MM.1S (cell line): ENCODE data around the gene UTP25.

ENCODE experiments used
- EZH2 ChIP-seq: fragments of 300-600 bp; sonication (generic); optimal IDR thresholded peaks from 2 replicates; pipeline ENCODE3; 2017; ENCODE audit warnings: low read depth, mild to moderate bottlenecking, antibody characterized with exemption, low read length, mixed read lengths
- EZH2phosphoT487 ChIP-seq: fragments of 300-600 bp; sonication (generic); IDR thresholded peaks from 2 replicates; pipeline ENCODE4 v1.6.1; 2018; ENCODE audit warnings: antibody characterized with exemption, low read length
- TF ChIP-seq, protein P1 (sequence below): fragments of 300-600 bp; sonication (generic); IDR thresholded peaks from 2 replicates; pipeline ENCODE4 v1.5.1; 2016; ENCODE audit warnings: antibody characterized with exemption, low read length, mixed read lengths

DNA sequence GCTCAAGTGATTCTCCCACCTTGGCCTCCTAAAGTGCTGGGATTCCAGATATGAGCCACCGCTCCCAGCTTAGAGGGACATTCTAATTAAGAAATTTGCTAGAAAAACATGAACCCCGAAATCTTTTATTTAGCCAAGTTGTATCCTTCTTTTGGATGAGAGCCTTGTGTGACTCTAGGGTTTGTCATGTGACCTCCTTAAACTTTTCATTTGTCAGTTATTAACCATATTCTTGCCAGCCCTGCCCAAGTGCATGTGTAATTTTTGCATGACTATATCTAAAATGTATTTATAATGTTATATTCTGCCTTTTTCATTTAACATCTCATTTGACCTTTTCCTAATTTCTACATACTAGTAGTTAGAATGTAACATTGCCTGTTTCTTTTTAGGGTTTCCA is 1.9 kb downstream of the UTP25 start:
- TF ChIP-seq, protein P1, sequence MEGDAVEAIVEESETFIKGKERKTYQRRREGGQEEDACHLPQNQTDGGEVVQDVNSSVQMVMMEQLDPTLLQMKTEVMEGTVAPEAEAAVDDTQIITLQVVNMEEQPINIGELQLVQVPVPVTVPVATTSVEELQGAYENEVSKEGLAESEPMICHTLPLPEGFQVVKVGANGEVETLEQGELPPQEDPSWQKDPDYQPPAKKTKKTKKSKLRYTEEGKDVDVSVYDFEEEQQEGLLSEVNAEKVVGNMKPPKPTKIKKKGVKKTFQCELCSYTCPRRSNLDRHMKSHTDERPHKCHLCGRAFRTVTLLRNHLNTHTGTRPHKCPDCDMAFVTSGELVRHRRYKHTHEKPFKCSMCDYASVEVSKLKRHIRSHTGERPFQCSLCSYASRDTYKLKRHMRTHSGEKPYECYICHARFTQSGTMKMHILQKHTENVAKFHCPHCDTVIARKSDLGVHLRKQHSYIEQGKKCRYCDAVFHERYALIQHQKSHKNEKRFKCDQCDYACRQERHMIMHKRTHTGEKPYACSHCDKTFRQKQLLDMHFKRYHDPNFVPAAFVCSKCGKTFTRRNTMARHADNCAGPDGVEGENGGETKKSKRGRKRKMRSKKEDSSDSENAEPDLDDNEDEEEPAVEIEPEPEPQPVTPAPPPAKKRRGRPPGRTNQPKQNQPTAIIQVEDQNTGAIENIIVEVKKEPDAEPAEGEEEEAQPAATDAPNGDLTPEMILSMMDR: no peak
- TF ChIP-seq EZH2 (no peak), EZH2phosphoT487 (no peak)
